Mucosa of descending colon (tissue), 3 donors: Measurements from ENCODE around the gene KCNA5. TPM values are rescaled to one million over a fixed set of nuclear protein-coding genes. Genes with fewer than 3 reads are reported as not detected.
A peak's percentile ranks its signal among the peaks of the same experiment; 100 is the strongest.

Source experiments
- ATAC-seq: fragments of 200-7000 bp; cut with Tn5 transposase; one replicate; pipeline ENCODE4 v1.9.1; 2020; ENCODE audit warnings: mild to moderate bottlenecking, moderate library complexity
- DNase-seq, 3 donors: peaks; one replicate each; pipeline ENCODE4 v3.0.0-alpha.2; 2020
- H3K36me3 ChIP-seq: fragments of 200-600 bp; one replicate; pipeline ENCODE4 v1.8.0; 2021; ENCODE audit warnings: low read depth, mild to moderate bottlenecking
- H3K4me1 ChIP-seq: fragments of 200-600 bp; one replicate; pipeline ENCODE4 v1.8.0; 2021; ENCODE audit warnings: low read depth, mild to moderate bottlenecking
- H3K4me3 ChIP-seq: fragments of 200-600 bp; one replicate; pipeline ENCODE4 v1.8.0; 2021; ENCODE audit warnings: mild to moderate bottlenecking
- H3K9me3 ChIP-seq: fragments of 200-600 bp; one replicate; pipeline ENCODE4 v1.8.0; 2021; ENCODE audit warnings: mild to moderate bottlenecking
- intact Hi-C, 2 donors: fragments of 100-400 bp; cut with DNase I in 1 of 2; cut with micrococcal nuclease in 1 of 2; formaldehyde crosslinking; loops; one replicate each; pipeline versions ENCODE4 v1.11.0 to v1.11.1; 2022; cut with DNase I, micrococcal nuclease
- total RNA-seq, 3 donors: library from RNA; stranded (reverse); fragmentation: NEBNext Ultra II Directional in 2 of 3; extraction: Animal tissue kit (Norgen Biotek cat#: 25700) in 2 of 3; gene quantifications; one replicate each; pipeline versions ENCODE4 v1.2.1 to v1.2.4, GENCODE V29; 2021 to 2023
- TF ChIP-seq, protein P1 (sequence below): fragments of 200-600 bp; IDR thresholded peaks from one replicate; pipeline ENCODE4 v1.8.0; 2022; ENCODE audit warnings: antibody characterized with exemption, mild to moderate bottlenecking
- donor health status: DM: no; HTN: no; CAD: no; lungs with moderate emphysema.
- donor health status: DM: no; HTN: no; CAD: no.
- donor health status: DM: no; HTN: yes; CAD: no.

The KCNA5 gene
- total RNA-seq, 3 donors from 2014 or later = 0.20 to 10.8 (median 0.22) TPM

DNA sequence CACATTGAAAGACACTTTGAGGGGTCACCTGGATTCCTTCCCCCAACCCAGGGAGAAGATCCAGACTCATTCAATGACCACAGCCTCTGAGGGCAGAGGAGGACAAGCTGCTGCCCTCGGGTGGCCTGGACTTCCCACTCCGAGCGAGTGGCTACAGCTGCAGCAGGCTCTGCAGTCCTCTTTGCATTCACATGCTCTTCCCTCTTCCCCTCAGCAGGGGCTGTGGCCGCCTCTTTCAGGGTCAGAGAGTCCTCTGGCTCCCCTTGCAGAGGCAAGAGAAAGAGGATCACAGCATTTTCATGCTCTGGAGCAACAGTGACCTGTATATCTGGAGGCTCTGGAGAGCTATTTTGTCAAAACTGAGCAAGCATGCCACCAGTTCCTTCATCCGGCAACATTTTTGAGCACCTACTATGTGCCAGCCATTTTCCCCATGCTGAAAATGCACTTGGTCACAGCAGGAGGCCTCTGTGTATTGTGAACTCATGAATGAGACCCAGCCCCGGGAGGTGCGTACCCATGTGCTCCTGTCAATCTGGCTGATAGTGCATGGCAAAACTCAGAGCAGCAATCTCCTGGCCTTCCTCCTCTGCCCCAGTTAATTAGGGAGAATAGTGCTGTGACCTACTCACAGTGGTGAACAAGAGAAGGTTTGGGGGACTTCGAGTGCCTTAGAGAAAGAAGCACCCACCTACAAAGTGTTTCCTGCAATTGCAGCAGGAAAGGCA is 42.9 kb upstream of the KCNA5 start:
- no peak for DNase-seq
- intact Hi-C loops = loop anchor here (5.0 kb wide), 2 partner anchors 144 to 149 kb away; no protein-coding TSS in a partner anchor
- no peak for ATAC-seq
- Histone ChIP-seq H3K4me3 (no peak overlapping the region), H3K9me3 (no peaks in the 10 kb centered on the region), H3K4me1 (no peaks in the 10 kb centered on the region), H3K36me3 (no peaks in the 10 kb centered on the region)
- TF ChIP-seq, protein P1, sequence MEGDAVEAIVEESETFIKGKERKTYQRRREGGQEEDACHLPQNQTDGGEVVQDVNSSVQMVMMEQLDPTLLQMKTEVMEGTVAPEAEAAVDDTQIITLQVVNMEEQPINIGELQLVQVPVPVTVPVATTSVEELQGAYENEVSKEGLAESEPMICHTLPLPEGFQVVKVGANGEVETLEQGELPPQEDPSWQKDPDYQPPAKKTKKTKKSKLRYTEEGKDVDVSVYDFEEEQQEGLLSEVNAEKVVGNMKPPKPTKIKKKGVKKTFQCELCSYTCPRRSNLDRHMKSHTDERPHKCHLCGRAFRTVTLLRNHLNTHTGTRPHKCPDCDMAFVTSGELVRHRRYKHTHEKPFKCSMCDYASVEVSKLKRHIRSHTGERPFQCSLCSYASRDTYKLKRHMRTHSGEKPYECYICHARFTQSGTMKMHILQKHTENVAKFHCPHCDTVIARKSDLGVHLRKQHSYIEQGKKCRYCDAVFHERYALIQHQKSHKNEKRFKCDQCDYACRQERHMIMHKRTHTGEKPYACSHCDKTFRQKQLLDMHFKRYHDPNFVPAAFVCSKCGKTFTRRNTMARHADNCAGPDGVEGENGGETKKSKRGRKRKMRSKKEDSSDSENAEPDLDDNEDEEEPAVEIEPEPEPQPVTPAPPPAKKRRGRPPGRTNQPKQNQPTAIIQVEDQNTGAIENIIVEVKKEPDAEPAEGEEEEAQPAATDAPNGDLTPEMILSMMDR = no peak

DNA sequence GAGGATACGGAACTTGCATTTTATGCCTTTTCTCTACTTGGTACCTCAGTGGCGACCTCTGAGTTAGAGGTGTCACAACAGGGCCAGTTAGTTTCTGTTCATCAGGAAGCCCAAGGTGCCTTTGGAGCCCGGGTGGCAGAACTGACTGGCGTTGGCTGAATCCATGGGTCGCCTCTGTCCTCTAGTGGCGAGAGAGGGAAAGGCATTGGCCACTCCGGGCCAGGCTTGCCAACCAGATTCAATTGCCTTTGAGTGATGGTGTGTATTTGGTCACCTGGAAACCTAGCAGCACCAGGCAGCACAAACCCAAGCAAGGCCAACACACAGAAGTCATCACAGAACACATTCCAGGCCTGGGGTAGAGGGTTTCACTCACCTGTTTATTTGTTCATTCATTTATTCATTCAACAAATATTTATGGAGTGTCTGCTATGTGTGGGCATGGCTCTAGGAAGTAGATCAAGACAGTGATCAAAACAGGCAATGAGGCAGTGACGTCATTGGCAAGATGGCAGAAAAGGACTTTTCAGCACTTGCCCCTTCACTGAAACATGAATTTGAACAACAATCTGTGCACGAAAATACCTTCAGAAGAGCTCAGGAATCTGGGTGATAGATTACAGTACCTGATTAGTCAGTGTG is 40.5 kb upstream of the KCNA5 start:
- H3K36me3 ChIP-seq = no peaks in the 10 kb centered on the region
- DNase-seq (peak in 2 of 3 donors; percentile 76), ATAC-seq (peak; percentile 90)
- TF ChIP-seq, protein P1 = peak; percentile 77
- no peaks in the 10 kb centered on the region for H3K4me1 ChIP-seq
- no peak overlapping the region for H3K4me3 ChIP-seq
- intact Hi-C loops = loop anchor here (5.0 kb wide), 2 partner anchors 146 to 151 kb away; no protein-coding TSS in a partner anchor
- H3K9me3 ChIP-seq = no peaks in the 10 kb centered on the region

DNA sequence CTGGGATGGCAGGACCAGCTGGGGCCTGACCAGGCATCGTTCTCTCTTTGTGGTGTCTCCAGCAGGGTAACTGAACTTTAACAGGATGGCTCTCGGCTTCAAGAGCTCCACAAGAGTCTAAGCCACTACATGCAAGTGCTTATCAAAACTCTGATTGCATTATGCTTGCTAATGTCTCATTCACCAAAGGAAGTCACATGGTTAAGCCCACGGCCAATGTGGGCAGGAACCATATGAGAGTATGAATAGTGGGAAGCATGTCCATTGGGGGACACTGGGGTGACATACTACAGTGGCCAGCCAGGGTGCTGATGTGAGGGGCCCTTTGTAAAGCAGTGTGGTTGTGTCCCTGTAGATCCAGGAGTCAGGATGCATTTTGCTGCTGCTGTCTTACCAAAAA is 35.0 kb upstream of the KCNA5 start:
- TF ChIP-seq, protein P1 = no peak
- Histone ChIP-seq H3K36me3 (no peaks in the 10 kb centered on the region), H3K4me3 (no peak overlapping the region), H3K4me1 (no peaks in the 10 kb centered on the region), H3K9me3 (no peaks in the 10 kb centered on the region)
- no peak for ATAC-seq
- no peak for DNase-seq
- intact Hi-C loops = no loop called here

DNA sequence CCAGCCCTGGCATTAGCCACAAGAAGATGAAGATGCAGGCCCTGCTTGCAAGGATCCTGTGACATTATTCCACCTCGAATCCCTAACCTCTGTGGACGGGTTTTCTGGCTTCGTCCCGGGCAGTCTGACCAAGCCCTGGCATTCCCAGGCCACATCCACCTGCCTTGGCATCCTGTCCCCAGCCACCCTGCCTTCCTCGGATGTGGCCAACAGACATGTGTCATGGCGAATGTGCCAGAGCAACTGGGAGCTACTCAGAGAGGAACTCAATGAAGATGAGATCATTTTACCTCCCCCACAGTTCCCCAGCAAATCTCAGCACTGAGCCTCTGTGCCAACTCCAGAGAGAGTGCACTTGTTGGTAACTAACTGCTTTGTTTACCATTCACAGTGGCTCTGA is 33.5 kb upstream of the KCNA5 start:
- no peak for DNase-seq
- Histone ChIP-seq H3K36me3 (no peaks in the 10 kb centered on the region), H3K4me1 (no peaks in the 10 kb centered on the region), H3K4me3 (no peak overlapping the region), H3K9me3 (no peaks in the 10 kb centered on the region)
- TF ChIP-seq, protein P1 = no peak
- intact Hi-C loops = no loop called here
- ATAC-seq = no peak

DNA sequence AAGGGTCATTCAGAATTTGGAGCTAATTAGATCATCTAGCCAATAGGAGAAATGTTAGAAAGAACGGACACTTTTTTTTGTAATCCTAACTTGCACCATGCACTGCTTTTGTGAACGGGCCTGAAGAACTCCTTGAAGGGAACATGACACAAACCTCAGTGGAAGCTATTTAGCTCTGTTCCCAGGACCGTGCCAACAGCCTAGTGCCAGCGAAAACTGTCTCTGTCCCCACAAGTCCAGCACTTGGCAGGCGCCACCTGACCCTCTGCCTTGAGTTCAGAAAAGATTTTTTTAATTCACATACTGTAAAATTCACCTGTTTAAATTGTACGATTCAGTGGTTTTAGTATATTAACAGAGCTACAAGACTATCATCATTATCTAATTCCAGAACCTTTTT is 31.3 kb upstream of the KCNA5 start:
- no peak for ATAC-seq
- Histone ChIP-seq H3K9me3 (no peaks in the 10 kb centered on the region), H3K4me1 (no peaks in the 10 kb centered on the region), H3K36me3 (no peaks in the 10 kb centered on the region), H3K4me3 (no peak overlapping the region)
- intact Hi-C loops = no loop called here
- DNase-seq = no peak
- TF ChIP-seq, protein P1 = no peak
